GM12878 (cell line): ENCODE results near the gene GMDS.
A peak's percentile ranks its signal among the peaks of the same experiment; 100 is the strongest.

Source experiments
- CTCF ChIP-seq, 3 experiments: IDR thresholded peaks in 2 of 3; conservative IDR thresholded peaks in 1 of 3; 2 replicates each; pipeline ENCODE4 v1.5.1; 2011; ENCODE audit warnings: low read depth in 3 of 3, low read length in 3 of 3, mild to moderate bottlenecking in 3 of 3, control low read depth in 2 of 3, moderate library complexity in 2 of 3, inconsistent platforms in 1 of 3, mixed read lengths in 1 of 3; ENCODE audit not compliant: control insufficient read depth in 2 of 3, insufficient read depth in 1 of 3; ENCODE audit errors: extremely low read depth in 1 of 3
- FOS ChIP-seq: IDR thresholded peaks from 3 replicates; pipeline ENCODE4 v1.6.1; 2011; ENCODE audit warnings: borderline replicate concordance; ENCODE audit not compliant: insufficient read length; ENCODE audit errors: extremely low read depth
- MEF2B ChIP-seq: fragments of 450-650 bp; IDR thresholded peaks from 2 replicates; pipeline ENCODE4 v1.6.1; 2018; ENCODE audit warnings: mild to moderate bottlenecking, moderate library complexity; ENCODE audit not compliant: partially characterized antibody, poor library complexity, severe bottlenecking
- MXI1 ChIP-seq: fragments of 150-350 bp; IDR thresholded peaks from 2 replicates; pipeline ENCODE4 v1.6.1; 2011; ENCODE audit warnings: low read depth, mild to moderate bottlenecking, inconsistent platforms, low read length, improper control_type of control experiment
- NBN ChIP-seq: fragments of 450-650 bp; IDR thresholded peaks from 2 replicates; pipeline ENCODE4 v1.6.1; 2016
- NFIC ChIP-seq: IDR thresholded peaks from 2 replicates; pipeline ENCODE4 v1.6.1; 2012; ENCODE audit warnings: low read depth, mild to moderate bottlenecking, inconsistent platforms, low read length, moderate library complexity
- NFXL1 ChIP-seq: fragments of 450-650 bp; IDR thresholded peaks from 2 replicates; pipeline ENCODE4 v1.6.1; 2017; ENCODE audit warnings: antibody characterized with exemption, mild to moderate bottlenecking, borderline replicate concordance
- PAX8 ChIP-seq: fragments of 450-650 bp; IDR thresholded peaks from 2 replicates; pipeline ENCODE4 v1.6.1; 2017; ENCODE audit warnings: mild to moderate bottlenecking, moderate library complexity
- YY1 ChIP-seq: IDR thresholded peaks from 2 replicates; pipeline ENCODE4 v1.6.1; 2011; ENCODE audit warnings: low read depth, mild to moderate bottlenecking, low read length
- ZSCAN29 ChIP-seq: fragments of 450-650 bp; IDR thresholded peaks from 2 replicates; pipeline ENCODE4 v1.6.1; 2017; ENCODE audit warnings: mild to moderate bottlenecking, moderate library complexity
- TF ChIP-seq, protein P1 (sequence below): IDR thresholded peaks from 2 replicates; pipeline ENCODE4 v1.6.1; 2011; ENCODE audit warnings: low read depth, mild to moderate bottlenecking, low read length, moderate library complexity, borderline replicate concordance; ENCODE audit errors: extremely low read depth

DNA sequence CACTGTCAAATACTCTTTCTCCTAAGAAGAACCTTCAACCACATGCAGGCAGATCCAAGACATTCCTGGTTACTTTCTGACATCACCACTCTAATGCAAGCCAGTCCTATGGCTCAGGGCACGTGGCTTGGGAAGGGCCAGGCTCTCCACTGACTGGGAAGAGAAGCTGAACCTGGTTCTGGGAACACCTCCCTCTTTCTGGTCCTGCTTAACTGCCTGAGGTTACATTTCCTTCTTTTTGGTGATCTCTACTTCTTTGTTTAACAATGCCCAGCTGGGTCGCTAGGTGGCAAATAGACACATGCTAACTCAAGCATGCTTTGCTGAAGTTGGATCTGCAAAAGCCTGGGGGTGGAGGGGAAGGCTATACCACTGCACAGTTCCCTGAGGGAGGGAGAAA is 249.8 kb downstream of the GMDS start:
- TF ChIP-seq PAX8 (no peak), CTCF (IDR thresholded peaks at IDR 0.05 in 2 of 3, conservative IDR thresholded peaks at IDR 0.05 in 1 of 3; ENCODE audit: control insufficient read depth in 2 of 3, extremely low read depth in 1 of 3, insufficient read depth in 1 of 3, low read depth in 3 of 3, low read length in 3 of 3) (peak in 1 of 3 experiments; percentile 7; a peak in 1 of 6 replicates), NFXL1 (no peak), ZSCAN29 (no peak), YY1 (no peak), MEF2B (no peak), FOS (no peak), NFIC (no peak), NBN (no peak), MXI1 (no peak)
- TF ChIP-seq, protein P1, sequence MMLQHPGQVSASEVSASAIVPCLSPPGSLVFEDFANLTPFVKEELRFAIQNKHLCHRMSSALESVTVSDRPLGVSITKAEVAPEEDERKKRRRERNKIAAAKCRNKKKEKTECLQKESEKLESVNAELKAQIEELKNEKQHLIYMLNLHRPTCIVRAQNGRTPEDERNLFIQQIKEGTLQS, result no peak
